Fibroblast of villous mesenchyme (primary cell): Measurements from ENCODE around the gene PITPNM3. TPM values are rescaled to one million over a fixed set of nuclear protein-coding genes. Genes with fewer than 3 reads are reported as not detected.
A peak's percentile ranks its signal among the peaks of the same experiment; 100 is the strongest.

Source experiments
- DNase-seq: peaks from one replicate; pipeline ENCODE4 v3.0.0-alpha.2; 2010; ENCODE audit warnings: low read depth
- H3K4me3 ChIP-seq: 2 replicates; pipeline ENCODE4 v1.5.1; 2011; ENCODE audit warnings: low read depth, mild to moderate bottlenecking, low read length
- total RNA-seq: library from RNA; depleted of rRNA; stranded (reverse); fragments of >200 nt; gene quantifications from 2 replicates; pipeline ENCODE4 v1.2.3, GENCODE V29; 2012
- TF ChIP-seq, protein P1 (sequence below): IDR thresholded peaks from 2 replicates; pipeline ENCODE4 v1.5.1; 2012; ENCODE audit warnings: low read depth, mild to moderate bottlenecking, low read length; ENCODE audit not compliant: insufficient read depth

Gene PITPNM3
- total RNA-seq, 1 donor, result under 0.01 TPM

DNA sequence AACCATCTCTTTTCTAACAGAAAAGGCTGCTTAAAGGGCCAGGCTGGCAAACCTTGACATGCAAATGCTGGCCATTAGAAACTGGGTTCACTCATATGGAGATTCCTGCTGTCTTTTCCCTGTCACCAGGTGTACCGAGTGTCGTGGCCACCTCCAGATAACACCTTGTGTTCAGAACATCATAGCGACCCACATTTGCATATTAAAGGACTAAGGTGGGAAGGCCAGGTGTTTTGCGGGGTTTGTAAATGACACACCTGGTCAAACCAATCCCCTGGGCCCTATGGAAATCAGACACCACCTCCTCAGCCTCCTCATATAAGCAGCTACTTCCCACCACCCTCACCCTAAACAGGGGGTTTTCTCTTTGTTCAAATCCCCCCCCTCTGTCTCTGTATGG, 118.9 kb downstream of the PITPNM3 start:
- no peak for DNase-seq
- no peak overlapping the region for H3K4me3 ChIP-seq
- TF ChIP-seq, protein P1, sequence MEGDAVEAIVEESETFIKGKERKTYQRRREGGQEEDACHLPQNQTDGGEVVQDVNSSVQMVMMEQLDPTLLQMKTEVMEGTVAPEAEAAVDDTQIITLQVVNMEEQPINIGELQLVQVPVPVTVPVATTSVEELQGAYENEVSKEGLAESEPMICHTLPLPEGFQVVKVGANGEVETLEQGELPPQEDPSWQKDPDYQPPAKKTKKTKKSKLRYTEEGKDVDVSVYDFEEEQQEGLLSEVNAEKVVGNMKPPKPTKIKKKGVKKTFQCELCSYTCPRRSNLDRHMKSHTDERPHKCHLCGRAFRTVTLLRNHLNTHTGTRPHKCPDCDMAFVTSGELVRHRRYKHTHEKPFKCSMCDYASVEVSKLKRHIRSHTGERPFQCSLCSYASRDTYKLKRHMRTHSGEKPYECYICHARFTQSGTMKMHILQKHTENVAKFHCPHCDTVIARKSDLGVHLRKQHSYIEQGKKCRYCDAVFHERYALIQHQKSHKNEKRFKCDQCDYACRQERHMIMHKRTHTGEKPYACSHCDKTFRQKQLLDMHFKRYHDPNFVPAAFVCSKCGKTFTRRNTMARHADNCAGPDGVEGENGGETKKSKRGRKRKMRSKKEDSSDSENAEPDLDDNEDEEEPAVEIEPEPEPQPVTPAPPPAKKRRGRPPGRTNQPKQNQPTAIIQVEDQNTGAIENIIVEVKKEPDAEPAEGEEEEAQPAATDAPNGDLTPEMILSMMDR, result no peak

DNA sequence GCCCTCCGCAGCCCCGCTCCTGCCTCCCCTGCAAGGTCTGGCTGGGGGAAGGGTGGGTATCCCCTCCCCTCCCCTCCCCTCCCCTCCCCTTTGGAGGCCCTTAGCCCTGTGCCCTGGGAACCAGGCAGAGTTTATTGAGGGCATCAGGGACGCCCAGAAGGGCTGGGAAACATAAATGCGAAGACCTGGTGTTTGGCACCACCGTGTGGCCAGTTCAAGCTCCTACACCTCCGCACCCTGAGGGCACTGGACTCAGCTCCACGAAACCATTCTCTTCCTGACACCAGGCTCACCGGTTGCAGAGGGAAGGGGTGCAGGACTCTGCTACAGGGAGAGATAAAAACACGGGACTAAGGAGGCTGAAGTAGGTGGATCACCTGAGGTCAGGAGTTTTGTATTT, 120.4 kb downstream of the PITPNM3 start:
- peak; percentile 64 for DNase-seq
- H3K4me3 ChIP-seq, result no peak overlapping the region
- TF ChIP-seq, protein P1, result peak; percentile 86

DNA sequence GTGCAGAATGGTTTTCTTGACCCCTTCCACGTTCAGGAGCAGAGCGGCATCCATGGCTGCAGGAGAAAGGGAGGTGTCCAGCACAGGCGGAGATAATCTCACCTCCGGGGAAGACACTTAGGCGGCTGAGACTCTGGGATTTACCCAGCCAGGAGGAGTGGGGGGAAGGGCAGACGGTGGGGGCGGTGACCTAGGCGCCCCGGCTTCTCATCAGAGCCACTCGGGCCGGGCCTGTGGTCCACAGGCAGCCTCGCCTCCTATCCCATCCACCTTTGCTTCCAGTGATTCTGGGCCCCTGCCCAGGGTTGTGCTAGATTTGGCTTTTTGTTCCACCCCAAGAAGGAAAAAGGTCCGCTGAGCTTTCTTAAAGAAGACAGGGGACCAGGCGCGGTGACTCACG, 121.3 kb downstream of the PITPNM3 start, which contains the start of gene AIPL1:
Gene AIPL1, minus strand, starts transcription at position 71 of the 400 bp plus-strand sequence. Its CDS starts 17 bp downstream, at position 54.
- no peak for DNase-seq
- TF ChIP-seq, protein P1, result no peak
- no peak within 1 kb of the TSS for H3K4me3 ChIP-seq

DNA sequence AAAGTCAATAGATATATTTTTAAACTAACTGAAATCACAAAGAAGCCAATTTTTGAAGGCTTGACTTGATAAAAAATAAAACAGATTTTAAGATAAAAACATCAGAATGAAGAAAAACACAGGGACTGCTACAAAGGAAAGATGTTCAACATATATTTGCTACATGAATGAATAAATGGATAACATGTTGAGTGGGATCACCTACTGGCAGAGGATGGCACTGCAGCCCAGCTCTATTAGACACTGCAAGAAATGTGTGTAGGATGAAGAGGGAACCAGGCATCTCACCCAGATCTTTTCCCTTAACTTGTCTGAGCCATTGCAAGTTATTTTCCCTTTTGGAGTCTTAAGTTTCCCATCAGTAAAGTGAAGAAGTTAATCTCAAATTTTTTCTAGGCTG, 125.6 kb downstream of the PITPNM3 start:
- TF ChIP-seq, protein P1, result peak; percentile 32
- no peak for DNase-seq
- H3K4me3 ChIP-seq, result no peak overlapping the region

DNA sequence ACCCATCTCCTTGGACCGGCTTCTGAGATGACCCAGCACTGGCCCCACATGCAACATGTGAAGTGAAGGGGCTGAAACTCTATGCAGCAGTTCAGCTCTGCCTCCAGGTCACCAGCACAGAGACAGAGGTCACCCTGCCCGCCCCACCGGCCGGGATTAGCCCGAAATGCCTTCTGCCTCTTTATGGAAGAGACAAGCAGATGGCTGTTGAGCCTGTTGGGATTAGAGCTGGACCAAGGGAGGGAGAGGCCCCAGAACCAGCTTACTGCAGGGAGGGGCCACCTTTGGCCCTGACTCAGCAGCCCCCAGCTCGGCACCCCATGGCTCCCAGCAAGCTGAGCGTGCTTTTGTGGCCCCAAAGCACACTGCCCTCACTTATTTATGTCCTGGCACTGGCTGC, 127.1 kb downstream of the PITPNM3 start:
- TF ChIP-seq, protein P1, result no peak

DNA sequence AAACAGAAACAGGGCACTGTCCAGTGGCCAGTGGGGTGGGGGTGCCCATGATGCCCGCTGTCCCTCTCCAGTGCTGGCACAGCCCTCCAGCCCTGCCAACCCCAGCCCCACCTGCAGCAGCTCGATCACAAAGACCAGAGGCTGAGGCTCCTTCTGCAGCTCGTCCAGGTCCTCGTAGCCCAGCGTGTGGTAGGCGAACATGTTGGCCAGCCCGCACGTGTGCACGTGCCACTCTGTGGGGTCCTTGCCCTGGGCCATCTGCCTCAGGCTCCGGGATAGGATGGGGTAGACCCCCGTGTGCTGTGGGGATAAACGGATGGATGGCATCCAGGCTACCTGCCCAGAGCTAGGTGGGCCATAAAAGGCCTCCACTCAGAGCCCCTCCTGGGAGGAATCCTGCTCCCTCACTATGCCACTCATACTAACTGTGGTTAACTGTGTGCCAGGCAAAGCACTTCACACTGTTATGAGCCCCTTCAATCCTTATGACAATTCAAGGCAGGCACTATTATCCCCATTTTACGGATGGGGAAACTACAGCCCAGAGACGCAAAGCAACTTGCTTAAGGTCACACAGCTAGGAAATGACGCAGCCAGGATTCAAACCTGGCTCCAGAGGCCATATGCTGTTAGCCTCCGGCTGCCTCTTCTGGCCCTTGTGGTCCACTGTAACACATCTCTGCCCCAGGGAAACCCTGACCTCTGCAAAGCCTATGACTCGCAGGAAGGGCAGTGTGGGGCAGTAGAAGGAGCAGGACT, 128.0 kb downstream of the PITPNM3 start:
- H3K4me3 ChIP-seq, result no peak overlapping the region
- no peak for DNase-seq
- TF ChIP-seq, protein P1, result no peak

More for the DNA sequence above, 127.1 kb downstream of the PITPNM3 start:
- H3K4me3 ChIP-seq, result no peak overlapping the region
- no peak for DNase-seq
